K562 (cell line): ENCODE data around the gene KCNH2. TPM values are rescaled to one million over a fixed set of nuclear protein-coding genes. Genes with fewer than 3 reads are reported as not detected.

Experiments
- ATAC-seq: fragments of 200-7000 bp; cut with Tn5 transposase; 3 replicates; pipeline ENCODE4 v1.9.1; 2020; ENCODE audit warnings: moderate library complexity
- BruUV-seq: library from RNA; stranded (reverse); fragments of 400-500 nt; replicated peaks from 2 replicates; lab custom pipeline; 2021; lab: Mats Ljungman, UMichigan
- CTCF ChIA-PET: fragments of 300-600 bp; formaldehyde crosslinking; extraction: SDS; loops from one replicate; lab custom pipeline; 2021; ENCODE audit warnings: low intra/inter-chr PET ratio; lab: Yijun Ruan, JAX
- POLR2A ChIA-PET: fragments of 300-600, 350-650 bp; sonication (Branson Sonifier 250); formaldehyde crosslinking; extraction: SDS; loops from one replicate; lab custom pipeline; 2021; ENCODE audit warnings: antibody characterized with exemption, inconsistent platforms; lab: Yijun Ruan, JAX
- DNase-seq, 4 experiments: peaks; one replicate each; pipeline versions ENCODE4 v3.0.0 to v3.0.0-alpha.2; 2011 to 2018; ENCODE audit warnings: low spot score in 3 of 4, mixed read lengths in 3 of 4; ENCODE audit errors: extremely low read depth in 1 of 4
- FAIRE-seq: peaks from 2 replicates; lab custom pipeline; 2011; peaks lifted over from hg19 to GRCh38; lab: Jason Lieb, UNC
- H2AFZ ChIP-seq: 2 replicates; pipeline ENCODE4 v1.6.0; 2011; ENCODE audit warnings: low read depth, low read length, control low read depth, inconsistent platforms
- H3K27ac ChIP-seq: fragments of 200-600 bp; 3 replicates; pipeline ENCODE4 v1.8.0; 2011; ENCODE audit warnings: low read depth, mild to moderate bottlenecking, control low read depth, inconsistent platforms, low read length, moderate library complexity, mixed read lengths; ENCODE audit errors: extremely low read depth
- H3K27me3 ChIP-seq, 2 experiments: fragments of 300-600 bp in 1 of 2; 2 replicates in 1 of 2; 3 replicates in 1 of 2; pipeline versions ENCODE4 v1.6.0 to v1.8.0; 2011; ENCODE audit warnings: inconsistent platforms in 2 of 2, low read length in 2 of 2, mild to moderate bottlenecking in 1 of 2, mixed read lengths in 1 of 2, moderate library complexity in 1 of 2; ENCODE audit not compliant: control insufficient read depth in 2 of 2, insufficient read depth in 2 of 2
- H3K36me3 ChIP-seq: fragments of 300-600 bp; 3 replicates; pipeline ENCODE4 v1.8.0; 2011; ENCODE audit warnings: mild to moderate bottlenecking, low read length, inconsistent platforms; ENCODE audit not compliant: control insufficient read depth, insufficient read depth
- H3K4me1 ChIP-seq, 2 experiments: fragments of 200-600 bp in 1 of 2; replicated peaks in 1 of 2; 2 replicates in 1 of 2; 3 replicates in 1 of 2; pipeline versions ENCODE4 v1.5.1 to v1.8.0; 2011; ENCODE audit warnings: inconsistent platforms in 2 of 2, low read length in 2 of 2, mild to moderate bottlenecking in 1 of 2, mixed read lengths in 1 of 2, moderate library complexity in 1 of 2; ENCODE audit not compliant: control insufficient read depth in 2 of 2, insufficient read depth in 2 of 2
- H3K4me2 ChIP-seq: 2 replicates; pipeline ENCODE4 v1.6.1; 2011; ENCODE audit warnings: low read length, control low read depth, inconsistent platforms, mixed read lengths; ENCODE audit not compliant: insufficient read depth
- H3K4me3 ChIP-seq: fragments of 200-600 bp; sonication (generic), shearing (Covaris generic); 2 replicates; pipeline ENCODE4 v1.5.1; 2016; ENCODE audit warnings: control low read depth, inconsistent platforms
- H3K79me2 ChIP-seq: fragments of 200-600 bp; 3 replicates; pipeline ENCODE4 v1.8.0; 2011; ENCODE audit warnings: low read length, inconsistent platforms; ENCODE audit not compliant: control insufficient read depth, insufficient read depth
- H3K9ac ChIP-seq, 2 experiments: 2 replicates each; pipeline versions ENCODE4 v1.6.0 to v1.6.1; 2011; ENCODE audit warnings: low read depth in 2 of 2, low read length in 2 of 2, control low read depth in 1 of 2, inconsistent platforms in 1 of 2, mild to moderate bottlenecking in 1 of 2, mixed read lengths in 1 of 2; ENCODE audit not compliant: insufficient read depth in 1 of 2
- H3K9me1 ChIP-seq: one replicate; pipeline ENCODE4 v1.6.0; 2011; ENCODE audit warnings: inconsistent platforms, mild to moderate bottlenecking, low read length, moderate library complexity; ENCODE audit not compliant: control insufficient read depth, insufficient read depth
- H3K9me3 ChIP-seq: replicated peaks from 2 replicates; pipeline ENCODE4 v1.5.1; 2011; ENCODE audit warnings: low read depth, low read length, inconsistent platforms; ENCODE audit not compliant: control insufficient read depth, insufficient read depth
- H4K20me1 ChIP-seq: replicated peaks from 2 replicates; pipeline ENCODE4 v1.6.1; 2011; ENCODE audit warnings: low read length, inconsistent platforms, mixed read lengths; ENCODE audit not compliant: control insufficient read depth, insufficient read depth
- CBFA2T3 ChIP-seq: fragments of 450-650 bp; IDR thresholded peaks from 2 replicates; pipeline ENCODE4 v1.6.1; 2017
- DACH1 ChIP-seq: fragments of 450-650 bp; IDR thresholded peaks from 2 replicates; pipeline ENCODE4 v1.6.1; 2018; ENCODE audit not compliant: partially characterized antibody
- EGR1 ChIP-seq: fragments of 450-650 bp; conservative IDR thresholded peaks from 2 replicates; pipeline ENCODE4 v1.6.1; 2017; ENCODE audit warnings: mild to moderate bottlenecking
- ELF4 ChIP-seq: fragments of 450-650 bp; formaldehyde crosslinking; IDR thresholded peaks from 2 replicates; pipeline ENCODE4 v1.4.0; 2022; ENCODE audit warnings: missing genetic modification characterization
- FOXM1 ChIP-seq, 2 experiments: fragments of 450-650 bp in 1 of 2; sonication (generic) in 1 of 2; formaldehyde crosslinking in 1 of 2; IDR thresholded peaks; 2 replicates each; pipeline versions ENCODE4 v1.6.1 to v1.9.0; 2017 to 2022; ENCODE audit warnings: low read depth in 2 of 2, mild to moderate bottlenecking in 2 of 2, missing genetic modification reagents in 1 of 2, moderate library complexity in 1 of 2
- HDGF ChIP-seq: fragments of 450-650 bp; IDR thresholded peaks from 2 replicates; pipeline ENCODE4 v1.6.1; 2016
- LCOR ChIP-seq: sonication (generic); formaldehyde crosslinking; IDR thresholded peaks from 2 replicates; pipeline ENCODE4 v1.8.0; 2022; ENCODE audit warnings: mild to moderate bottlenecking, missing genetic modification reagents
- NR2C2 ChIP-seq, 2 experiments: fragments of 200-800 bp in 1 of 2; sonication (Bioruptor generic) in 1 of 2; sonication (generic) in 1 of 2; formaldehyde crosslinking in 1 of 2; IDR thresholded peaks; 2 replicates each; pipeline versions ENCODE4 v1.6.1 to v1.8.0; 2016 to 2022; ENCODE audit warnings: mild to moderate bottlenecking in 1 of 2, missing compliant biosample characterization in 1 of 2, missing genetic modification characterization in 1 of 2, missing genetic modification reagents in 1 of 2
- RCOR1 ChIP-seq, 2 experiments: IDR thresholded peaks; 2 replicates each; pipeline ENCODE4 v1.6.1; 2012; ENCODE audit warnings: low read depth in 2 of 2, low read length in 2 of 2, borderline replicate concordance in 1 of 2, improper control_type of control experiment in 1 of 2
- RFX1 ChIP-seq: fragments of 450-650 bp; IDR thresholded peaks from 2 replicates; pipeline ENCODE4 v1.6.1; 2016; ENCODE audit warnings: mild to moderate bottlenecking, moderate library complexity
- WGBS: fragments of 100-300 bp; shearing (Covaris generic); methylation state at CpG from one replicate; pipeline ENCODE4 v1.1.6; 2016; ENCODE audit warnings: low coverage, mixed read lengths; ENCODE audit not compliant: insufficient coverage; ENCODE audit errors: missing lambda C conversion rate; 5-methylcytosine and 5-hydroxymethylcytosine counted together
- in situ Hi-C: fragments of 300-500 bp; cut with MboI; formaldehyde crosslinking; loops from 4 replicates; pipeline ENCODE4 v1.15.0; 2018; ENCODE audit warnings: inconsistent platforms, mixed read lengths
- intact Hi-C: fragments of 100-400 bp; cut with micrococcal nuclease; formaldehyde crosslinking; loops from 2 replicates; pipeline ENCODE4 v1.14.2; 2022
- polyA plus RNA-seq, 8 experiments: library from polyadenylated mRNA; depleted of rRNA in 4 of 8; stranded (reverse) in 5 of 8; unstranded in 3 of 8; fragments of >200 nt; fragmentation: Nextera tagmentation in 2 of 8; fragmentation: Illumina TruSeq in 1 of 8; extraction: Ambion mirVana in 2 of 8; extraction: Trizol in 1 of 8; gene quantifications; 2 replicates each; pipeline versions ENCODE4 v1.2.1 to v1.2.3, GENCODE V29; 2011 to 2014; ENCODE audit warnings: inconsistent platforms in 1 of 8, missing spikeins in 1 of 8
- total RNA-seq, 7 experiments: library from RNA; depleted of rRNA in 6 of 7; stranded (reverse); fragments of >200 nt in 6 of 7; fragmentation: Illumina TruSeq in 2 of 7; extraction: Trizol in 2 of 7; gene quantifications; 2 replicates each; pipeline versions ENCODE4 v1.2.1 to v1.2.3, GENCODE V29; 2011 to 2021; ENCODE audit warnings: low replicate concordance in 1 of 7
- TF ChIP-seq, protein P1 (sequence below): fragments of 200-800 bp; sonication (Bioruptor generic); IDR thresholded peaks from 2 replicates; pipeline ENCODE4 v1.6.1; 2017; ENCODE audit warnings: missing genetic modification characterization, missing compliant biosample characterization
- TF ChIP-seq, protein P2 (sequence below), 3 experiments: fragments of 200-800 bp in 1 of 3; fragments of 250-450 bp in 1 of 3; fragments of 450-650 bp in 1 of 3; sonication (Bioruptor Pico) in 1 of 3; sonication (Bioruptor generic) in 1 of 3; formaldehyde crosslinking in 1 of 3; IDR thresholded peaks; 2 replicates each; pipeline versions ENCODE4 v1.6.1 to v1.8.0; 2016 to 2022; ENCODE audit warnings: mild to moderate bottlenecking in 2 of 3, missing genetic modification characterization in 2 of 3, missing compliant biosample characterization in 1 of 3, moderate library complexity in 1 of 3
- TF ChIP-seq, protein P3 (sequence below): fragments of 450-650 bp; formaldehyde crosslinking; conservative IDR thresholded peaks from 2 replicates; pipeline ENCODE4 v1.4.0; 2022; ENCODE audit warnings: mild to moderate bottlenecking, missing genetic modification characterization

The KCNH2 gene
- total and polyA plus RNA-seq, 9 of the 15 experiments (the other 6 are each of a cell fraction or from before 2014, with no cell fraction given): 18.1 to 368 (median 218) TPM

DNA sequence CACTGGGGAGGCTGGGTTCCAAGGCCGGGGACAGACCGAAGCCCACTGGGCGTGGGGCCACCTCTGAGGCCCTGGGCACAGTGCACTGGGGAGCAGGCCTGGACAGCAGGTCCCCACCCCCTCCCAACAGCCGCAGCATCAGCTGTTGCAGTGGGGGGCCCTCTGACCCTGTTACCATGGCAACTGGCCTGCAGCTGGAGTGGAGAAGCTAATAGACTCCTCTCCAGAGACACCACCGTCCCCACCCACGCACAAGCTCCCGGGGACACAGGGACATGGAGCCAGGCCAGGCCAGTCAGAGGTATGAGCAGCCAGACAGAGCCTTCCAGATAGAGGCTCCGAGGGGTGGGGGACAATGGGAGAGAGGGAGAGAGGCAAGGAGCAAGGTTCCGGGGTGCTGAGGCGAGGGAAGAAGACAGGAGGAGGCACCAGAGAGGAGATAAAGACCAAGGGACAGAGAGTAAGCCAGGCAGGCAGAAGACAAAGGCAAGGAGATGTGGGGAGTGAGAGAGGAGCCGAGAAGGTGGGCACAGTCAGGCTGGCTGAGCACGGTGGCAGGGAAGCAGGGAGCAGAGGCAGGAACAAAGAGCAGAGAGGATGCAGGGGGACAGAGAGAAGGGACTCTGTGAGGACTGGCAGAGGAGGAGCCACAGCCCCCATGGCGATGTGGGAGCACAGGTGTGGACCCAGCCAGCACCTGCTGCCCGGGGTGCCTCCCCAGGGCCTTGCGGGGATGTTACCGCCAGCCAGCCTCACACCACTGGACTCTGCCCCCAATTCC, 6.7 kb downstream of the KCNH2 start:
- Histone ChIP-seq H3K9me3 (no peaks in the 10 kb centered on the region), H2AFZ (no peak overlapping the region), H3K4me2 (no peak overlapping the region), H3K9ac (peak overlapping the region in 1 of 2 experiments; percentile 15; a peak in 2 of 4 replicates), H4K20me1 (no peaks in the 10 kb centered on the region), H3K27ac (no peak overlapping the region), H3K36me3 (peaks cover 25% of the 10 kb centered on the region; the same call in 2 of the 3 replicates), H3K79me2 (peaks cover 18% of the 10 kb centered on the region), H3K4me3 (no peak overlapping the region), H3K27me3 (no peaks in the 10 kb centered on the region), H3K9me1 (peaks cover 5% of the 10 kb centered on the region), H3K4me1 (peaks cover 47 to 71% of the 10 kb centered on the region in 2 experiments)
- DNase-seq (peak; percentile 79 to 88 (median 82)), ATAC-seq (0 out of 3 replicates have a peak, but pooled peaks have one; percentile 1), FAIRE-seq (peak; percentile 48)
- BruUV-seq: no TSS peak
- ChIA-PET CTCF (no interaction called here), POLR2A (interaction anchor here (0.8 to 2.1 kb wide), 2 partner anchors 9 to 11 kb away, joined by 7 to 15 read pairs; no protein-coding TSS in a partner anchor)
- intact Hi-C loops (no loop called here), in situ Hi-C loops (no loop called here)
- WGBS: 67% methylated on average over 16 of the region's 16 CpGs
- TF ChIP-seq RFX1 (peak; percentile 98), NR2C2 (CRISPR knock-in tag; IDR thresholded peaks at IDR 0.05) (no peak), NR2C2 (tag; IDR thresholded peaks at IDR 0.05) (peak; percentile 42; the same call in 1 of the 2 replicates), ELF4 (CRISPR knock-in tag) (0 out of 2 replicates have a peak, but pooled peaks have one; percentile 38), RCOR1 (IDR thresholded peaks at IDR 0.05; ENCODE audit: borderline replicate concordance in 1 of 2, low read depth in 2 of 2, low read length in 2 of 2) (0 out of 4 replicates have a peak, but pooled peaks of 1 of the 2 experiments have one; percentile 3), LCOR (CRISPR knock-in tag) (0 out of 2 replicates have a peak, but pooled peaks have one; percentile 28), EGR1 (peak; percentile 96), DACH1 (peak; percentile 89), HDGF (no peak), CBFA2T3 (peak; percentile 35; the same call in 1 of the 2 replicates), FOXM1 (IDR thresholded peaks at IDR 0.05; ENCODE audit: low read depth) (no peak), FOXM1 (CRISPR knock-in tag; IDR thresholded peaks at IDR 0.05; ENCODE audit: low read depth) (0 out of 2 replicates have a peak, but pooled peaks have one; percentile 8)
- TF ChIP-seq, protein P1, sequence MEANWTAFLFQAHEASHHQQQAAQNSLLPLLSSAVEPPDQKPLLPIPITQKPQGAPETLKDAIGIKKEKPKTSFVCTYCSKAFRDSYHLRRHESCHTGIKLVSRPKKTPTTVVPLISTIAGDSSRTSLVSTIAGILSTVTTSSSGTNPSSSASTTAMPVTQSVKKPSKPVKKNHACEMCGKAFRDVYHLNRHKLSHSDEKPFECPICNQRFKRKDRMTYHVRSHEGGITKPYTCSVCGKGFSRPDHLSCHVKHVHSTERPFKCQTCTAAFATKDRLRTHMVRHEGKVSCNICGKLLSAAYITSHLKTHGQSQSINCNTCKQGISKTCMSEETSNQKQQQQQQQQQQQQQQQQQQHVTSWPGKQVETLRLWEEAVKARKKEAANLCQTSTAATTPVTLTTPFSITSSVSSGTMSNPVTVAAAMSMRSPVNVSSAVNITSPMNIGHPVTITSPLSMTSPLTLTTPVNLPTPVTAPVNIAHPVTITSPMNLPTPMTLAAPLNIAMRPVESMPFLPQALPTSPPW (CRISPR knock-in tag): peak; percentile 48
- TF ChIP-seq, protein P2, sequence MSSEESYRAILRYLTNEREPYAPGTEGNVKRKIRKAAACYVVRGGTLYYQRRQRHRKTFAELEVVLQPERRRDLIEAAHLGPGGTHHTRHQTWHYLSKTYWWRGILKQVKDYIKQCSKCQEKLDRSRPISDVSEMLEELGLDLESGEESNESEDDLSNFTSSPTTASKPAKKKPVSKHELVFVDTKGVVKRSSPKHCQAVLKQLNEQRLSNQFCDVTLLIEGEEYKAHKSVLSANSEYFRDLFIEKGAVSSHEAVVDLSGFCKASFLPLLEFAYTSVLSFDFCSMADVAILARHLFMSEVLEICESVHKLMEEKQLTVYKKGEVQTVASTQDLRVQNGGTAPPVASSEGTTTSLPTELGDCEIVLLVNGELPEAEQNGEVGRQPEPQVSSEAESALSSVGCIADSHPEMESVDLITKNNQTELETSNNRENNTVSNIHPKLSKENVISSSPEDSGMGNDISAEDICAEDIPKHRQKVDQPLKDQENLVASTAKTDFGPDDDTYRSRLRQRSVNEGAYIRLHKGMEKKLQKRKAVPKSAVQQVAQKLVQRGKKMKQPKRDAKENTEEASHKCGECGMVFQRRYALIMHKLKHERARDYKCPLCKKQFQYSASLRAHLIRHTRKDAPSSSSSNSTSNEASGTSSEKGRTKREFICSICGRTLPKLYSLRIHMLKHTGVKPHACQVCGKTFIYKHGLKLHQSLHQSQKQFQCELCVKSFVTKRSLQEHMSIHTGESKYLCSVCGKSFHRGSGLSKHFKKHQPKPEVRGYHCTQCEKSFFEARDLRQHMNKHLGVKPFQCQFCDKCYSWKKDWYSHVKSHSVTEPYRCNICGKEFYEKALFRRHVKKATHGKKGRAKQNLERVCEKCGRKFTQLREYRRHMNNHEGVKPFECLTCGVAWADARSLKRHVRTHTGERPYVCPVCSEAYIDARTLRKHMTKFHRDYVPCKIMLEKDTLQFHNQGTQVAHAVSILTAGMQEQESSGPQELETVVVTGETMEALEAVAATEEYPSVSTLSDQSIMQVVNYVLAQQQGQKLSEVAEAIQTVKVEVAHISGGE (CRISPR knock-in tag; IDR thresholded peaks at IDR 0.05): 0 out of 6 replicates have a peak, but pooled peaks of 1 of the 3 experiments have one; percentile 26
- TF ChIP-seq, protein P3, sequence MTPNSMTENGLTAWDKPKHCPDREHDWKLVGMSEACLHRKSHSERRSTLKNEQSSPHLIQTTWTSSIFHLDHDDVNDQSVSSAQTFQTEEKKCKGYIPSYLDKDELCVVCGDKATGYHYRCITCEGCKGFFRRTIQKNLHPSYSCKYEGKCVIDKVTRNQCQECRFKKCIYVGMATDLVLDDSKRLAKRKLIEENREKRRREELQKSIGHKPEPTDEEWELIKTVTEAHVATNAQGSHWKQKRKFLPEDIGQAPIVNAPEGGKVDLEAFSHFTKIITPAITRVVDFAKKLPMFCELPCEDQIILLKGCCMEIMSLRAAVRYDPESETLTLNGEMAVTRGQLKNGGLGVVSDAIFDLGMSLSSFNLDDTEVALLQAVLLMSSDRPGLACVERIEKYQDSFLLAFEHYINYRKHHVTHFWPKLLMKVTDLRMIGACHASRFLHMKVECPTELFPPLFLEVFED (CRISPR knock-in tag): 0 out of 2 replicates have a peak, but pooled peaks have one; percentile 21
